Epithelial cell of proximal tubule (primary cell): Measurements from ENCODE around the gene ATRN. TPM values are rescaled to one million over a fixed set of nuclear protein-coding genes. Genes with fewer than 3 reads are reported as not detected.
"Not testable (repeated sequence)": the region's sequence is repeated elsewhere in the genome, so short reads cannot be mapped to it uniquely, and the experiment has no call there.

Experiments
- DNase-seq: peaks from one replicate; pipeline ENCODE4 v3.0.0-alpha.2; 2011; ENCODE audit warnings: low read depth
- H3K4me3 ChIP-seq: 2 replicates; pipeline ENCODE4 v1.5.1; 2011; ENCODE audit warnings: low read depth, mild to moderate bottlenecking, low read length
- CTCF ChIP-seq: conservative IDR thresholded peaks from 2 replicates; pipeline ENCODE4 v1.5.1; 2012; ENCODE audit warnings: low read depth, mild to moderate bottlenecking, low read length
- total RNA-seq: library from RNA; depleted of rRNA; stranded (reverse); fragments of >200 nt; gene quantifications from 2 replicates; pipeline ENCODE4 v1.2.3, GENCODE V29; 2015

The ATRN gene
- total RNA-seq, 1 donor from 2014 or later, result 15.4 TPM

GRCh38 chr20:3486850-3487249 is 16.0 kb downstream of the ATRN start:
- no peak for DNase-seq
- no peak overlapping the region for H3K4me3 ChIP-seq
- TF ChIP-seq CTCF, result no peak

GRCh38 chr20:3492669-3493068 is 21.9 kb downstream of the ATRN start:
- no peak for TF ChIP-seq CTCF
- no peak overlapping the region for H3K4me3 ChIP-seq
- no peak for DNase-seq

- no peak for DNase-seq
- no peak overlapping the region for H3K4me3 ChIP-seq
- no peak for TF ChIP-seq CTCF
Observed at GRCh38 chr20:3494218-3494617, 23.4 kb downstream of the ATRN start.

- DNase-seq, result no peak
- TF ChIP-seq CTCF, result no peak
- no peak overlapping the region for H3K4me3 ChIP-seq
Observed at GRCh38 chr20:3502878-3503277, 32.1 kb downstream of the ATRN start.

- no peak for TF ChIP-seq CTCF
- DNase-seq, result no peak
- H3K4me3 ChIP-seq, result no peak overlapping the region
Observed at GRCh38 chr20:3505148-3505547, 34.3 kb downstream of the ATRN start.

- no peak overlapping the region for H3K4me3 ChIP-seq
- TF ChIP-seq CTCF, result no peak
- no peak for DNase-seq
Observed at GRCh38 chr20:3509064-3509463, 38.2 kb downstream of the ATRN start.

- DNase-seq, result no peak
- no peak overlapping the region for H3K4me3 ChIP-seq
- no peak for TF ChIP-seq CTCF
Observed at GRCh38 chr20:3510110-3510509, 39.3 kb downstream of the ATRN start.

GRCh38 chr20:3512239-3512638 is 41.4 kb downstream of the ATRN start:
- not testable (repeated sequence) for DNase-seq, H3K4me3 ChIP-seq
